GM18907 (cell line): Measurements from ENCODE around the gene MRPL47.
"Not testable (repeated sequence)": the region's sequence is repeated elsewhere in the genome, so short reads cannot be mapped to it uniquely, and the experiment has no call there.

ENCODE experiments used
- ATAC-seq: cut with Tn5 transposase; IDR thresholded peaks from one replicate; pipeline ENCODE4 v1.9.1; 2021; ENCODE audit warnings: mild to moderate bottlenecking, moderate library complexity; ENCODE audit not compliant: unreplicated experiment

MRPL47 gene

DNA sequence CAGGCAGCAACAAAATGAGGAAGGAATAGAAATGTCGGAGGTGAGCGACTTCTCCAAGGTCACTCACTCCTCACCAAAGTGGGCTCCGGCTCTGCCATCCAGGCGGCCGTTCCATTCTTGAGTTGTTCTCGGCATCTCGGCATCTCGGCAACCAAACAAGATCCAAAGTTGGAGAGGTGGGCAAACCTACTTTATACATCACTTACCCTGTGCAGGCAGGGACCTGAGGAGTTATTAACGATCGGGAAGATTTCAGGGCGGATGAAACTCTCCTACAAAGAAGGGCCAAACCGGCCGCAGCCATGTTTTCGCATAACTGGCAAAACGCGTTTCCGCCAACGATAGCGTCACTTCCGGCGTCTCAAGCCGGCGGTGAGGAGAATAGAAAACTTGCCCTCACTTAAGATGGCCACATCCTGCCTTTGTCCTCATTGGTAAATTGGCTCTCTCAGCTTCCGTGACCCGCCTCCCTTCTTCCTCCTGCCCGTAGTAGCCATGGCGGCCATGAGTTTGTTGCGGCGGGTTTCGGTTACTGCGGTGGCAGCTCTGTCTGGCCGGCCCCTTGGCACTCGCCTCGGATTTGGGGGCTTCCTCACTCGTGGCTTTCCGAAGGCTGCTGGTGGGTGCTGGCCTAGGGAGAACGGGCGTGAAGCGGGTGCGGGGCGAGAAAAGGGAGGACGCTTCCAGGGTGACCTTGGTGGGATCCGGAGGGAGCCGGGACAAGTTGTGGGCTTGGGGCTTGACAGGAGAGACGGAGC lies at the start of gene MRPL47, which contains the start of gene NDUFB5:
Gene MRPL47 (minus strand): TSS at position 318 of the 758 bp plus-strand sequence. CDS start 14 bp downstream, at position 304.
Gene NDUFB5 (plus strand): TSS at position 474 of the 758 bp plus-strand sequence. CDS start 22 bp downstream, at position 496.
- ATAC-seq: peak; percentile 97

DNA sequence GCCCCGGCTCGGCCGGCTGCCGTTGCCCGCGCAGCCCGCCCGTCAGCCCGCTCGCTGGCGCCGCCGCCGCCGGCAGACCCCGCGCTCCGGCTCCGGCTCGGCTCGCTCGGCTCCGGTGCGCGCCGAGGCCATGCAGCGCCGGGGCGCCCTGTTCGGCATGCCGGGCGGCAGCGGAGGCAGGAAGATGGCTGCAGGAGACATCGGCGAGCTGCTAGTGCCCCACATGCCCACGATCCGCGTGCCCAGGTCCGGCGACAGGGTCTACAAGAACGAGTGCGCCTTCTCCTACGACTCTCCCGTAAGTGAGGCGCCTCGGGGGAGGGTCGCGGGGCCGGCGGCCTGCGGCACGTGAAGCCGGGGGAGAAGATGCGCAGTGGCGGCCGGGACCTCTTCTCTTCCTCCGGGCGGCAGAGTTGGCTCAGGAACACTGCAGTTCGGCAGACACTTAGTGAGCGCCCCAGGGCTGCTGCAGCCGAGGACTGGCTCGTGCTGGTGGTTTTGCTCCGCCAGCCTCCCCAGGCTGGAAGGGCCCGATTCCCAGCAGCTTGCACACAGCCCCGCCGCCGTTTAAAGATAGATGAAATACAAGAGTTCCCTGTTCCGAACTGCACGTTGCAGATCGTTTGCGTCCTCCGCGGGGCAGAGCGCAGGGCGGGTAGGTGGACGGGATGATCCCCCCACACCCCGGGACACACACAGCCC lies 48.8 kb upstream of the MRPL47 start:
- peak; percentile 66 for ATAC-seq

DNA sequence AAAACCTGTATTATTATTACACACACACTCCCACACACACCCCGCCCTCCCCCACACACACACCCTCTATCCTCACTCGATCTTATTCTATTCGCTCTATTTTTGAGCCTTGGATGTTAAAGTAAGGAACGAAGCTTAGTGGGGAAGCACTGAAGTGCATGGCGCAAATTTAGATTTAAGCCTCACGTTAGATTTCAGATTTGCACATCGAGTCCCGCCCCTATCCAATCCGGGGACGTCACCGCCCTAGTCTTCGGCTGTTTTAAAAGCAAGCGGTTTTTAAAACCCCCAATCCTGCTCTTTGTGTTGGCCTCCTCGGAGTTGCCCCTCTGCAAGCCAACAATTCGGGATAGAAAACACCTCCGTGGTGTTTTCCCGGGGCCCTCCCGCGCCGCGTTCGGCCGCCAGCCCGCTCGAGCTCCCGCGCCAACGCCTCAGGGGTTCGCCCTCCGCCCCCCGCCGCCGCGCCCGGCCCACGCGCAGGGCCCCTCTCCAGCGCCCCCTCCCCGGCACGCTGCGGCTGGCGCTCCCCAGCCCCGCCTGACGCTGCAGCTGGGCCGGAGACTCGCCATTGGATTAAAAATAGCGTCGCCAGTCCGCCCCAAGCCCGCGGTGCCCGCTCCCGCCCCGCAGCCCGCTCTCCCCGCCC lies 48.1 kb upstream of the MRPL47 start, which contains the start of gene USP13:
Gene USP13 (plus strand): TSS at position 594 of the 649 bp plus-strand sequence. CDS start 186 bp downstream, outside the sequence.
- ATAC-seq: peak; percentile 83

DNA sequence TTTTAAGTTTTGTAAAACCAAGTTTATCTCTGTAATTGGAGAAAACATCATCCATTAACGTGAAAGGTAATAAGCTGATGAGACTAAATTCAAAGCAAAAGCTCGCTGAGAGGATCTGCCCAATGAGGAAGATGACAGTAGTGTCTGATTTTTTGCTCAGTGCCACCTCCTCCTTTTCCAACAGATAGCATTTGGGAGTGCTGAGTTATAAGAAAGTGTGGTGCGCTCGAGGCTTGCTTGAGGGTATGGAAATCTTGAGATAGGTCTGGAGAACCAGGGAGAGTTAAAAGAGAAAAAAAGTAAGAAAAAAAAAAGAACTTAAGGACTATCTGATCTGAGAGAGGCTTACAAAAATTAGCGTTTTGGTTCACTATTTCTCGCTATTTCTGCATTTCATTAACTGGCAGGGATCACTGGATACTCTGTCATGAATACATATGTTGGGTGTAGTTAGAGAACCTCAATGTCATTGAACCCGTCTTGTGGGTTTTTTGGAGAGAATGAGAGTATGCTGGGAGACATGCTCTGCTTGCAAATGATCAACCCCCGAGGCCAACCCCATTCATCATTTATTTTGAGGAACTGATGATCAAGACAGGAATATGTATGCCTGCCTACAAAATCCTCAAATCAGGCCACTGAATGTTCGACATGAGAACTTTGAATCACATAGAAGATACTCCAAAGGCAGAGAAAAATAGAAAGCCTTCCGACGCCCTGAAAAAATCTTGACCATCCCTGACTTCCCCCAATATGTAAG lies 47.4 kb upstream of the MRPL47 start:
- no peak for ATAC-seq

DNA sequence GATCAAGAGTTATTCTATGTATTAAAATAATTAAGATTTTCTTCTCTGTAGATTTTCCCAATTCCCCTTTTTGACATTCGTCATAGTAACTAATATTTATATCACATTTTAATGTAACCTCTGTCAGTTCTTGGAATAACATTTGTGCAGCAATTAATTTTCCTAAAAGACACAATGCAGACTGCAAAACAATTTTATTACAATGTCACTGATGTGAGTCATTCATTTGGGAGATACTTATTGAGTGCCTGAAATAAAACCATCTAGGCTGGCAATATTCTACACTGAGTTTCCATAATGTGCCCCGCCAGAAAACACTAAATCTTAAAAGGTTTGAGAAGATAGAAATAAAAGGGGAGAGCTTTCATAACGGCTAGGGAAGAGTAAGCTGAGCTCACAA lies 41.7 kb upstream of the MRPL47 start:
- no peak for ATAC-seq

DNA sequence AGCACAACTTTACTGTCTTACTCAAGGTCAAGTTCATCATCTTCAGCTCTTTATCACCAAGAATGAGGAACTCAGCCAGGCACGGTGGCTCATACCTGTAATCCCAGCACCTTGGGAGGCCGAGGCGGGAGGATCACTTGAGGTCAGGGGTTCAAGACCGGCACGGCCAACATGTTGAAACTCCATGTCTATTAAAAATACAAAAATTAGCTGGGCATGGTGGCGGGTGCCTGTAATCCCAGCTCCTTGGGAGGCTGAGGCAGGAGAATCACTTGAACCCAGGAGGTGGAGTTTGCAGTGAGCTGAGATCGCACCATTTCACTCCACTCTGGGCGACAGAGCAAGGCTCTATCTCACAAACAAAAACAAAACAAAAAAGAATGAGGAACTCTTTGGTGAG lies 39.4 kb upstream of the MRPL47 start:
- not testable (repeated sequence) for ATAC-seq

DNA sequence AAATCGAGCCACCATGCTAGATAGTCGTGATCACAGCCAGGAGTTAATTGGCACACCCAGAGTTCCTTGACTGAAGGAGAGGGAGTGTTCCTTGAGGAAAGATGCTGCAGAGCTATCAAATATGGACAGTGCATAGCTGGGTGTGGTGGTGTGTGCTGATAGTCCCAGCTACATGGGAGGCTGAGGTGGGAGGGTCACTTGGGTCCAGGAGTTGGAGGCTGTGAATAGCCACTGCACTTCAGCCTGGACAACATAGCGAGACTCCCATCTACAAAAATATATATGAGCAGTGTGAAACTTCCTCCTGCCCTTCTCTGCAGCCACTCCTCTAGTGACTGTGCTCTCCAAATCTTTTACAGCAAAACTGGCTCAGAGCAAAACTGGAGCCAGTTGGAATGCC lies 38.4 kb upstream of the MRPL47 start:
- no peak for ATAC-seq

DNA sequence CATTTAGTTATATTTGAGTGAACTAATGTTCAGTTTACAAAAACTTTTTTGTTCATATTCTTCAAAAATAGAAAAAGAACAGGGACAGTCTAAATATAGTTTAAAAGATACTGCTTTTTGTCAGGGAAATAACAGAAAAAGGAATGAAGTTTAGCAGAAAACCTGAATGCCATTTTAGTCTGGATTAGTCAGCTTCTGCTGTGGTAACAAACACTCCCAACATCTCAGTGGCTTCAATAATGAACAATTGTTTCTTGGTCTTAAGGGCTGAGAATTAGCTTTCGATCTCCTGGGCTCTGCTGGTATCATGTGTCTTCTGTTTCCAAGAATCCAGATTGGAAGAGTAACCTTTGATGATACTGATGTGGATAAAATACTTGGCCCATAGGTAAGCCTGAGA lies 36.0 kb upstream of the MRPL47 start:
- no peak for ATAC-seq

DNA sequence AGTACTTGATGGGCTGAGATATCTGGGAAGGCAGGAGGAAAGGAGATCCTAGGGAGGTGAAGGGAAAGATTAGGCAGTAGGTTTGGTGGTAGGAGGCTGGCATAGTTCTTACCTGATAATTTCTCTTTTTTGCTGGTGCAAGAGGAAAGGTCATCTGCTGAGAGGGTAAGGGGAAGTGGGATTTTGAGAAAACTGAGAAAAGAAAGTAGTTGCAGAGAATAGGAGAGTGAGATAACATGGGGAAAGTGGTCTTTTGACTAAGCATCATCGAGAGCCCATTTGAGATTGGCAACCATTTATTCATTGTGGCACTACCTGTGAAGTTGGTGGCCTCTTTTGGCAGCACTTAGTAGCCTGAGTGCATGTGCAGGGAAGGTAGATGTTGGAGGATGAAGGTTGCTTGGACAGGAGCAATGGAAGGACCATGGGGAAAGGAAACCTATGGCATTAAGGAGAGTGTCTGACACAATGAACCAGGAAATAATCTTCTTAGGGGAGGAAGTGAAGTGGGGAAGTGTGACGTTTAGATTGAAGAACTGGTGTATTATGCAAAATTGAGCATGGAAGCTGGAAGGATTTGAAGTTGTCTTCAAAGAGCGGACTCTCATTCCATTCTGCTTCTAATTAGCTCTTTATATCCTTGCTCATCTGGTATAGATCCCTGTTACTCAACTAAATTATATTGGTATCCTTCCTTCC lies 26.5 kb upstream of the MRPL47 start:
- ATAC-seq: no peak

DNA sequence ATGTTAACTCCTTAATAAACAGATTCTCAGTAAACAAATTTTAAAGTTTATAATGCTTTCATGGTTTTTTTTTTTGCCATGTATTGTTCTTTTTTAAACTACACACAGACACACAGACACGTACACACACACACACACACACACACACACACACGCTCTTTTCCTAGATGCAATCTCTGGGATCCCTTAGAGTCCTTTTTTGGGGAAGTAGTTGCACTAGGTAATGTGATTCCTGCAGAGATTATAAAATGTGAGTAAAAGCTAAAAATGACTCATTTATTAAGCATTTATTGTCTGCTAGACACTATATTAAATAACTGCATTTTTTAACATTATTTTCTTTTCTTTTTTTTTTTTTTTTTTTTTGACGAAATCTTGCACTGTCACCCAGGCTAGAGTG lies 20.0 kb upstream of the MRPL47 start:
- no peak for ATAC-seq

DNA sequence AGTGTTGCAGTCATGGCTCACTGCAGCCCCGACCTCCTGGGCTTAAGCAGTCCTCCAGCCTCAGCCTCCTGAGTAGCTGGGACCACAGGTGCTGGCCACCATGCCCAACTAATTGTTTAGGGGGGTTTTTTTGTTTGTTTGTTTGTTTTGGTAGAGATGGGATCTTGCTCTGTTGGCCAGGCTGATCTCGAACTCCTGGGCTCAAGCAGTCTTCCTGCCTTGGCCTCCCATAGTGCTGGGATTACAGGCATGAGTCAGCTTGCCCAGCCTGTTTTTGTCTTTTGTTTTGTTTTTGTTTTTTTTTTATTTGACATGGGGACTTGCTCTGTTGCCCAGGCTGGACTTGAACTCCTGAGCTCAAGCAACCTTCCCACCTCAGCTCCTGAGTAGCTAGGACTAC lies 17.6 kb upstream of the MRPL47 start:
- ATAC-seq: no peak

DNA sequence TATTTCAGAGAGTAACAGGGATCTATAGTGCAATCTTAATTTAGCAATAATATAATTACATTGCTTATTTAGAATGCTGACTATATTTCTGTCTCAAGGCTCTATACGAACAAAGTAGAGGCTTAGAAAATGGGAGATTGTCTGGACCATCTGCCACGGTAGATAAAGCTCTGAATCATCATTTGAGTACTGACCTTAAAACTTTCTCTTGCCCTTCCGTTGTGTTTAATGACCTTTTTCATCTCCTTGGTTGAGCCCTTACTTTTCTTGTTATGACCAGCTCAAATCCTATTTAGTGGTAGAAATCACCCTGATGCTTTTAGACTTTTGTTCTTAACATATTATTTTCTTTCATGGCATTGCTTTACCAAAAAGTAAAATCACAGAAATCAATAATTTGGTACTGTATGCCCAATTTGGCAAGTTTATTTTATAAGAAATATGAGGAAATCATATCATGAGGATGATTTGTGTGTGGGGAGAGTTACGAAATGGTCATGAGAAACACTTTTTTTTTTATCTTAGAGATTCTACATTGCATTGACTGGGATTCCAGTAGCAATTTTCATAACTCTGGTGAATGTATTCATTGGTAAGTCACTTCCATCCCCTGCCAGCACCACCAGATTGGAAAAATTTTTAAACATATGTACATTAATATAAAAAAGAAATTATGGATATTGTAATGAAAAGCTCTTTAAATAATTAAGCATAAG lies 11.2 kb upstream of the MRPL47 start:
- no peak for ATAC-seq

DNA sequence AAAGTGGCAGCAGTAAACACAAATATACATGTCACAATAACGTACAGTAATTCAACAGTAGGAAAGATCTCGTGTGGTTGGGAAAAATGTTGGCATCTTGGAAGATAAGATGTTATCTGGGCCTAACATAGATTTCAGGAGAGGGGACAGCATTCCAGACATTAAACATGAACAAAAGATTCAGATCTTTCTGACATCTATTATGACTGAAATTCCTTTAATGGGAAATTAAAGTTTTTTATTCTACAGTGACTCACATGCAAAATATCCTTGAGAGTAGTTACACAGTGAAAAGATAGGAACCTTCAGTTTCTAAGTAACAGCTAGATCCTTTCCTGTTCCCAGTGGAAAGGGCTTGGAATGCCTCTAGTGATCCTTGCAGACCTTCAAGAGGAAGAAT lies 9.4 kb upstream of the MRPL47 start:
- no peak for ATAC-seq

DNA sequence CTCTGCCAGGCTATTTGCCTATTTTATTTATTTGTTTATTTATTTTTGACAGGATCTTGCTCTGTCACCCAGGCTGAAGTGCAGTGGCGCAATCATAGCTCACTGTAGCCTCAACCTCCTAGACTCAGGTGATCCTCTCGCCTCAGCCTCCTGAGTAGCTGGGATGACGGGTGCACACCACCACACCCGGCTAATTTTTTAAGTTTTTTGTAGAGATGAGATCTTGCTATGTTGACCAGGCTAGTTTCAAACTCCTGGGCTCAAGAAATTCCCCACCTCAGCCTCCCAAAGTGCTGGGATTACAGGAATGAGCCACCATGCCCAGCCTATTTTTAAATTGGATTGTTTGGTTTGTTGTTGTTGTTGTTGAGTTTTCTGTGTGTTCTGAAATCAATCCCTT lies 5.6 kb upstream of the MRPL47 start:
- ATAC-seq: no peak

DNA sequence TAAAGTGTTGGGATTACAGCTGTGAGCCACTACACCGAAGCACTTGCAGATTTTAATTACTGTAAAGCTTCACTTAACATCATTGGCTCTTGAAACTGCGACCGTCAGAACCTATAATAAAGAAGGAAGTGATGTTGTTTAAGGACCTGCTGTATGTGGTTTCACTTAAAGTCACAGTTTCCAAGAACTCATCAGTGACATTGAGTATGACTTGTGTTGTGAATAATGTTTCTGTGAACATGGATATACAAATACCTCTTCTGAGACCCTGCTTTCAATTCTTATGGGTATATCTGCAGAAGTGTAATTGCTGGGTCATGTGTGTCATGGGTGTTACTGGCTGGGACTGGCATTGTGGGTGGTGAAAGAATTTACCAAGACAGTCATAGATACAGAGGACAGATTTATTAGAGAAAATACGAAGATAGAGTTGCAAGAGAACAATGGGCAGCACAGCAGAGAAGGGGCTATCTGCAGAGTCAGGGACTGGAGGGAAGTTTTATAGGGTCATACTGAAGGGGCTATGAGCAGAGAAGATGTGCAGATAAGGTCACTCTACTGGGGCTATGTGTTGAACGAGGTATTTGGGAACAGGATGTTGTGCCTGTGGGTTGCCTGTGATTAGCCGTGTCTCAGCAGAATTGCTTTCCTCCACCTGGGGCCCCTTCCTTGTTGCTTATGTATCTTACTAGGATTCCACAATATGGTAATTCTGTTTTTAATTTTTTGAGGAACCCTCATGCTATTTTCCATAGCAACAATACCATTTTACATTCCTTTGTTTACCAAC lies 4.7 kb upstream of the MRPL47 start:
- peak; percentile 57 for ATAC-seq

DNA sequence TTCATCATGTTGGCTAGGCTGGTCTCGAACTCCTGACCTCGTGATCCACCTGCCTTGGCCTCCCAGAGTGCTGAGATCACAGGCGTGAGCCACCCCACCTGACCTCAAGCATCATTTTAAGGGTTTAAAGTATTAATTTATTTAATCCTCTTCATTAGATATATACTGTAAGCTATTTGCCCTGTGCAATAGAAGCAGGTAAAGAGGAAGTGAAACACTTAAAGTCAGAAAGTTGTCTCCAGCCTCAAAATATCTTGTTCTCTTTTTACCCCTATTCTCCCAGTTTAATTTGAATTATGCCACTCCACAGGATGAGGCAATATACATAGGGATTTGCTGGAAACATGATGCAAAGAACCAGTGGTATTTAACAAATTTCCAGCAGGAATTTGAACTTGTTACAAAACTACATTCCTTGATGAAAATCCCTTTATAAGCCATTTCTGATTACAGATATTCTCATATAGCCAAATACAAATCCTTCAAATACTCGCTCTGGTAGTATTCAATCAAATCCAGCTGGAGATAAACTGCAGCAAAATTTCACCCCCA lies 2.2 kb upstream of the MRPL47 start:
- no peak for ATAC-seq

DNA sequence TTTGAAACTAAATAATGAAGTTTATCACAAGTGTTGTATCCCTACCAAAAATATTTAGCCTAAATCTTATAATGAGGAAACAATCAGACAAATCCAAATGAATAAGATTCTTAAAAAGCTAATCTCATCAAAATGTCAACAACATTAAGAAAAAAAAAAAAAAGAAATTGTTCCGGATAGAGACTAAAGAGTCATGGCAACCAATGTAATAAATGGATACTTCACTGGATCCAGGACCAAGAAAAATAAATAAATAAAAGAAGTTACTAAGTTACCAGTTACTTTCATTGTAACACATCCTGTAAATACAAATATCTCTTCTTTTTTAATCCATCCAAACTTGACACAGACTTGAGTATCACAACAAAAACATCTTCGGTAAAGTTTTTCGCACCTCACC lies 607 bp downstream of the MRPL47 start:
- no peak for ATAC-seq

DNA sequence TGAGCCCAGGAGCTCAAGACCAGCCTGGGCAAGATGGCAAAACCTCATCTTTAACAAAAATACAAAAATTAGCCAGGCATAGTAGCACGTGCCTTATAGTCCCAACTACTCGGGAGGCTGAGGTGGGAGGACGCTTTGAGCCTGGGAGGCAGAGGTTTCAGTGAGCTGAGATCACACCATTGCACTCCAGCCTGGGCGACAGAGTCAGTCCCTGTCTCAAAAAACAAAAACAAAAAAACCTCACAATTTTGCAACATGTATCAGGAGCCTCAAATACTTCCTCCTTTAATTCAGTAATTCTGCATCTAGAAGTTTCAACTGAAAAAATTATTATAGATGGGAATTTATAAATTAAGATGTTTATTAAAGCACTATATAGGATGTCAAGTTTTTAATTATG lies 1.1 kb downstream of the MRPL47 start:
- no peak for ATAC-seq

DNA sequence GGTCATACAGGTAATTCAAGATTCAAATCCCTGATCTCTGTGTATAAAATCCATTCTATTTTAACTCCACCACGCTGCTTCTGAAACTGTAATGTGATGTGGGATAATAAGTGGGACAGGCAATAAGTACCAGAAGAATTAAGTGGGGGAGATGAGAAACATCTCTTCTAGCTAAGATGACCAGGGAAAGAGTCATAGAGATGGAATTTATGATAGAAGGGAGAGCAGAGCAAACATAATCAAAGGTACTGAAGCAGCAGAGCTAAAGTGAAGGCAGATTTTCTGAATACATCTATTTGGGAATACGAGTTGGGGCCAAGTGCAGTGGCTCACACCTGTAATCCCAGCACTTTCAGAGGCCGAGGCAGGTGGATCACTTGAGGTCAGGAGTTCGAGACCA lies 4.9 kb downstream of the MRPL47 start:
- ATAC-seq: no peak
